ENCODE results near the gene ARID5B.

Gene ARID5B

GRCh38 chr10:62071846-62072281 is 170.4 kb downstream of the ARID5B start:
- TF ChIP-seq CTCF (IDR thresholded peaks at IDR 0.05; ENCODE audit: borderline replicate concordance, insufficient read depth, low read depth, low read length) = no peak
- H3K4me3 ChIP-seq (ENCODE audit: low read depth, low read length) = no peak overlapping the region

GRCh38 chr10:62072901-62073300 is 171.4 kb downstream of the ARID5B start:
- TF ChIP-seq CTCF (IDR thresholded peaks at IDR 0.05; ENCODE audit: borderline replicate concordance, insufficient read depth, low read depth, low read length) = no peak
- no peak overlapping the region for H3K4me3 ChIP-seq (ENCODE audit: low read depth, low read length)

- TF ChIP-seq CTCF (IDR thresholded peaks at IDR 0.05; ENCODE audit: borderline replicate concordance, insufficient read depth, low read depth, low read length) = no peak
- H3K4me3 ChIP-seq (ENCODE audit: low read depth, low read length) = no peak overlapping the region
Measured at GRCh38 chr10:62073429-62073828, 171.9 kb downstream of the ARID5B start.

- H3K4me3 ChIP-seq (ENCODE audit: low read depth, low read length) = no peak overlapping the region
- TF ChIP-seq CTCF (IDR thresholded peaks at IDR 0.05; ENCODE audit: borderline replicate concordance, insufficient read depth, low read depth, low read length) = no peak
Measured at GRCh38 chr10:62075414-62075813, 173.9 kb downstream of the ARID5B start.

- H3K4me3 ChIP-seq (ENCODE audit: low read depth, low read length) = no peak overlapping the region
- TF ChIP-seq CTCF (IDR thresholded peaks at IDR 0.05; ENCODE audit: borderline replicate concordance, insufficient read depth, low read depth, low read length) = no peak
Measured at GRCh38 chr10:62075912-62076311, 174.4 kb downstream of the ARID5B start.

- no peak for TF ChIP-seq CTCF (IDR thresholded peaks at IDR 0.05; ENCODE audit: borderline replicate concordance, insufficient read depth, low read depth, low read length)
- H3K4me3 ChIP-seq (ENCODE audit: low read depth, low read length) = no peak overlapping the region
Measured at GRCh38 chr10:62076891-62077290, 175.4 kb downstream of the ARID5B start.

- H3K4me3 ChIP-seq (ENCODE audit: low read depth, low read length) = no peak overlapping the region
- TF ChIP-seq CTCF (IDR thresholded peaks at IDR 0.05; ENCODE audit: borderline replicate concordance, insufficient read depth, low read depth, low read length) = no peak
Measured at GRCh38 chr10:62077330-62078015, 176.0 kb downstream of the ARID5B start.

All from GM12875 (cell line).